Measurements from ENCODE around the gene UBP1.

DNA sequence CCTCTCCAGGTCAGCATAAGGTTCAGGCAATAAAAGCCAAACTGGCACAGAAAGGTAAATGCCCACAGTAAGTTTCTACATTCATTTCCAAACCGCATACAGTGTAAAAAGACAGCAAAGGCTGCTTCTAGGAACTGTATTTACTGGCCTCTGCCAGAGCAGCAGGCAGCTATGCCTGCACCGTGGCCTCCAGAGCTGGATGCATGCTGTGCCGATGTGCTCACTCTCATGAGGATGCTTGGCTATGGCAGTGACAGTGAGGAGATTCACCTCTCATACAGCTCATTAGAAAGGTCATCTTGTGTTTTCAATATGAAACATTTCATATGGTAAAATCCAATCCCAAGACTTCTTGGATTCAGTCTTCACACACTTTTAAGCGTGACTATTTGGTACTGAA, 50.3 kb downstream of the UBP1 start:
- TF ChIP-seq CTCF (IDR thresholded peaks at IDR 0.05) (no peak), POLR2AphosphoS5 (IDR thresholded peaks at IDR 0.05) (no peak), EP300 (IDR thresholded peaks at IDR 0.05) (no peak)

Data from gastroesophageal sphincter (tissue), 3 donors.